Mesendoderm (in vitro differentiated cells): ENCODE data around the gene FAM3D. TPM values are rescaled to one million over a fixed set of nuclear protein-coding genes. Genes with fewer than 3 reads are reported as not detected.
"Not testable (repeated sequence)": the region's sequence is repeated elsewhere in the genome, so short reads cannot be mapped to it uniquely, and the experiment has no call there.

Source experiments
- DNase-seq: peaks from one replicate; pipeline ENCODE4 v3.0.0; 2013
- H2AK5ac ChIP-seq: 2 replicates; pipeline ENCODE4 v1.6.1; 2013; ENCODE audit warnings: low read length, inconsistent platforms
- H2BK120ac ChIP-seq: 2 replicates; pipeline ENCODE4 v1.6.1; 2013; ENCODE audit warnings: low read depth, mild to moderate bottlenecking, low read length, moderate library complexity, mixed read lengths
- H2BK15ac ChIP-seq: replicated peaks from 2 replicates; pipeline ENCODE4 v1.6.1; 2013; ENCODE audit warnings: low read depth, mild to moderate bottlenecking, moderate library complexity
- H2BK5ac ChIP-seq: 2 replicates; pipeline ENCODE4 v1.6.1; 2013; ENCODE audit warnings: low read length, inconsistent platforms
- H3K18ac ChIP-seq: 2 replicates; pipeline ENCODE4 v1.6.1; 2013; ENCODE audit warnings: mild to moderate bottlenecking, low read length, mixed read lengths
- H3K23ac ChIP-seq: one replicate; pipeline ENCODE4 v1.6.1; 2013; ENCODE audit warnings: low read length
- H3K27ac ChIP-seq: 2 replicates; pipeline ENCODE4 v1.5.1; 2013; ENCODE audit warnings: low read depth, mild to moderate bottlenecking, inconsistent platforms, low read length, moderate library complexity
- H3K27me3 ChIP-seq: 2 replicates; pipeline ENCODE4 v1.6.1; 2013; ENCODE audit warnings: low read length, control low read depth, mild to moderate bottlenecking, inconsistent platforms; ENCODE audit not compliant: insufficient read depth, poor library complexity
- H3K36me3 ChIP-seq: 2 replicates; pipeline ENCODE4 v1.6.1; 2013; ENCODE audit warnings: low read length, inconsistent platforms; ENCODE audit not compliant: control insufficient read depth, insufficient read depth
- H3K4ac ChIP-seq: one replicate; pipeline ENCODE4 v1.6.1; 2013; ENCODE audit warnings: low read depth, mild to moderate bottlenecking, low read length, moderate library complexity
- H3K4me1 ChIP-seq: 2 replicates; pipeline ENCODE4 v1.6.1; 2013; ENCODE audit warnings: low read depth, low read length, inconsistent platforms; ENCODE audit not compliant: control insufficient read depth
- H3K4me2 ChIP-seq: 2 replicates; pipeline ENCODE4 v1.6.1; 2013; ENCODE audit warnings: low read length
- H3K4me3 ChIP-seq: 2 replicates; pipeline ENCODE4 v1.5.1; 2013; ENCODE audit warnings: mild to moderate bottlenecking, low read length
- H3K56ac ChIP-seq: one replicate; pipeline ENCODE4 v1.6.1; 2013; ENCODE audit warnings: low read length
- H3K79me1 ChIP-seq: 2 replicates; pipeline ENCODE4 v1.6.1; 2013; ENCODE audit warnings: low read length, inconsistent platforms
- H3K79me2 ChIP-seq: 2 replicates; pipeline ENCODE4 v1.6.1; 2013; ENCODE audit warnings: mild to moderate bottlenecking, low read length; ENCODE audit not compliant: control insufficient read depth, insufficient read depth
- H3K9ac ChIP-seq: 2 replicates; pipeline ENCODE4 v1.6.1; 2013; ENCODE audit warnings: low read length, inconsistent platforms
- H4K5ac ChIP-seq: one replicate; pipeline ENCODE4 v1.6.1; 2013; ENCODE audit warnings: low read length
- H4K8ac ChIP-seq: one replicate; pipeline ENCODE4 v1.6.1; 2013; ENCODE audit warnings: low read depth, mild to moderate bottlenecking, control low read depth, low read length, moderate library complexity
- WGBS: extraction: QIAGEN DNeasy Blood & Tissue Kit; methylation state at CpG from one replicate; pipeline ENCODE4 v1.1.7; 2013; ENCODE audit warnings: low lambda C conversion rate, missing lambda C conversion rate; ENCODE audit not compliant: insufficient coverage; ENCODE audit errors: extremely low coverage; 5-methylcytosine and 5-hydroxymethylcytosine counted together
- polyA plus RNA-seq, 2 experiments: library from polyadenylated mRNA; stranded (reverse); fragments of 200-250 nt; gene quantifications; one replicate each; pipeline ENCODE4 v1.2.3, GENCODE V29; 2013

FAM3D gene, protein sequence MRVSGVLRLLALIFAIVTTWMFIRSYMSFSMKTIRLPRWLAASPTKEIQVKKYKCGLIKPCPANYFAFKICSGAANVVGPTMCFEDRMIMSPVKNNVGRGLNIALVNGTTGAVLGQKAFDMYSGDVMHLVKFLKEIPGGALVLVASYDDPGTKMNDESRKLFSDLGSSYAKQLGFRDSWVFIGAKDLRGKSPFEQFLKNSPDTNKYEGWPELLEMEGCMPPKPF
- polyA plus RNA-seq (2013, experiment 1 of 2), result 0.07 TPM
- polyA plus RNA-seq (2013, experiment 2 of 2), result 0.04 TPM

DNA sequence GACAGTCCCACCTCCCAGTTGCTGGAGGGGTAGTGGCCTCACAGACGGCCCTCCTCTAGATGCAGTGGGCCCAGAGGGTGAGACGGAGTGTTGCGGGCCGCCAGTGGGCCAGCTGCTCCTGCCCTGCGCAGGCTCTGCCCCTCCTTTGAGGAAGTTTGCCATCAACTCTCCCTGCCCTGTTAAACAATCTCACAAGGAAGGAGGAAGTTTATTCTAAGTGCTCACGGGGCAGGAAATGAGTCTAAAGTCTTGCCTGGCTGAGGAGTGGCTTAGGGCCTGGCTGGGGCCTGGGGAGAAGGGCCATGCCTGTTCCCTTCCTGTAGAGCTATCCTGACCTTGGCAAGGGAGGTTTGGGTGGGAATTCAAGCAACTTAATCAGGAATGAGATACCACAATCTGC lies at the start of gene FAM3D:
Gene FAM3D, minus strand, starts transcription at position 92 of the 400 bp plus-strand sequence. CDS start 11,211 bp downstream, outside the sequence.
- no peak within 1 kb of the TSS for H3K27ac ChIP-seq
- H3K4me2 ChIP-seq, result no peak within 1 kb of the TSS
- H3K36me3 ChIP-seq, result no peaks in the 10 kb centered on the region
- no peak within 1 kb of the TSS for H3K4ac ChIP-seq
- DNase-seq, result no peak
- no peaks in the 10 kb centered on the region for H3K27me3 ChIP-seq
- no peaks in the 10 kb centered on the region for H3K79me2 ChIP-seq
- WGBS, result no CpG with 5 or more reads among the region's 6 CpGs
- H3K23ac ChIP-seq, result no peak within 1 kb of the TSS
- no peak within 1 kb of the TSS for H3K18ac ChIP-seq
- H2AK5ac ChIP-seq, result no peak within 1 kb of the TSS
- no peak within 1 kb of the TSS for H2BK120ac ChIP-seq
- no peak within 1 kb of the TSS for H2BK5ac ChIP-seq
- H3K9ac ChIP-seq, result no peak within 1 kb of the TSS
- H3K4me1 ChIP-seq, result no peaks in the 10 kb centered on the region
- no peaks in the 10 kb centered on the region for H3K79me1 ChIP-seq
- no peak within 1 kb of the TSS for H3K56ac ChIP-seq
- H4K8ac ChIP-seq, result no peak within 1 kb of the TSS
- H2BK15ac ChIP-seq, result no peak within 1 kb of the TSS
- no peak within 1 kb of the TSS for H4K5ac ChIP-seq
- H3K4me3 ChIP-seq, result no peak within 1 kb of the TSS

DNA sequence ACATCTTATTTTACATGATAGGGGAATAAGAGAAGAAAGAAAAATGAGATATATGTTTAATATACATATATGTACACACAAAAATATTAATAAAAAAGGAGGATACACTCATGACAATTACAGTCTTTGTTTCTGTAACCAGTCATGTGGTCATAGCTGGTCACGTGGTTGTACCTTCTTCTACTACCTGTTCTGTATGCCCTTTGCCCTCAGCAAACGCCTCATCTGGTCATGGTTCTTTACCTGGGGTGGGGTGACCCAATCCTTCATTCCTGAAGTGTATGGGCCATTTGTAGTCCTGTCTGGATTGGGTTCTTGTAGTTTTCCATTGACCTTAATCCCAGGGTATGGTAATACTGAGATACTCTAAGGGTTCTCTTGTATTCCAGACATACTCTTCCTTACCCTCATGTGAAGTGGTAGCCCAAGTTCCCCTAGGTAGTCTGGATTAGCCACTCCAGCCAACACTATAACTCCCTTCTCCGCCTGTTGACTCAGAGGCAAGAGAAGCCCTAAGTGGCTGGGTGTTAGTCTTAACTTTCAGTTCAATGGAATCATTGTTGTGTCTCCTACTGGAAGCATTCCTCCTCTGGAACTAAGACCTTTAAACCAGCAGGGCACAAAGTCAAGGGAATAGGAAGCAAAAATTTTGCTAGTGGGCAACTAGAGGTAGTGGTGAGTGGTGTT lies 47.3 kb upstream of the FAM3D start:
- Histone ChIP-seq H3K4me1 (no peaks in the 10 kb centered on the region), H3K4me3 (no peak overlapping the region), H3K9ac (no peak overlapping the region), H3K4me2 (no peak overlapping the region), H4K5ac (no peak overlapping the region), H3K27me3 (no peaks in the 10 kb centered on the region), H2BK120ac (no peak overlapping the region), H2BK15ac (no peak overlapping the region), H4K8ac (no peak overlapping the region), H3K4ac (no peak overlapping the region), H3K23ac (no peak overlapping the region), H2AK5ac (no peak overlapping the region), H3K79me2 (no peaks in the 10 kb centered on the region), H2BK5ac (no peak overlapping the region), H3K79me1 (no peaks in the 10 kb centered on the region), H3K27ac (no peak overlapping the region), H3K18ac (no peak overlapping the region), H3K56ac (no peak overlapping the region), H3K36me3 (no peaks in the 10 kb centered on the region)
- DNase-seq, result no peak
- no CpG with 5 or more reads among the region's 3 CpGs for WGBS

DNA sequence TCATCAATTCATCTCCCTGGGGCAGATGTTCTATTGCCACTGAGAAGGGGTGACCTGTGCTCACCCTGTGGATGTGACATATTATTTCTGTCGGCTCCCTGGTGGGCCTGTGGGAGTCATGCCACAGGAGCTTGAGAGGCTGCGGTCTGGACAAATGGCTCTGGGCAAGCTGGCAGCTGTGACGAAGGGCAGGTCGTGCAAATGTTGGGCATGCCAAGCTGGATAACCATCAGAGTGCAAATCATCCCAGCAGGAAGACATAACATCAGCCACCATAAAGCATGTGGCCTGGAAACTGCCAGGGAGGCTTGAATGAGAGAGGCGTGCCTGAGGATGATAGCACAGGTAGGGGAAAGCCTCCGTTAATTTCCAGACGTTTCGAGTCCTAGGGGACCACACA lies 45.3 kb upstream of the FAM3D start:
- Histone ChIP-seq H3K79me1 (no peaks in the 10 kb centered on the region), H3K56ac (no peak overlapping the region), H3K4me2 (no peak overlapping the region), H3K4me3 (no peak overlapping the region), H3K36me3 (no peaks in the 10 kb centered on the region), H2BK15ac (no peak overlapping the region), H4K5ac (no peak overlapping the region), H3K27me3 (no peaks in the 10 kb centered on the region), H2BK5ac (no peak overlapping the region), H3K18ac (no peak overlapping the region), H2BK120ac (no peak overlapping the region), H3K9ac (no peak overlapping the region), H3K27ac (no peak overlapping the region), H3K79me2 (no peaks in the 10 kb centered on the region), H2AK5ac (no peak overlapping the region), H3K4ac (no peak overlapping the region), H4K8ac (no peak overlapping the region), H3K23ac (no peak overlapping the region), H3K4me1 (no peaks in the 10 kb centered on the region)
- no peak for DNase-seq
- WGBS, result no CpG with 5 or more reads among the region's 8 CpGs

DNA sequence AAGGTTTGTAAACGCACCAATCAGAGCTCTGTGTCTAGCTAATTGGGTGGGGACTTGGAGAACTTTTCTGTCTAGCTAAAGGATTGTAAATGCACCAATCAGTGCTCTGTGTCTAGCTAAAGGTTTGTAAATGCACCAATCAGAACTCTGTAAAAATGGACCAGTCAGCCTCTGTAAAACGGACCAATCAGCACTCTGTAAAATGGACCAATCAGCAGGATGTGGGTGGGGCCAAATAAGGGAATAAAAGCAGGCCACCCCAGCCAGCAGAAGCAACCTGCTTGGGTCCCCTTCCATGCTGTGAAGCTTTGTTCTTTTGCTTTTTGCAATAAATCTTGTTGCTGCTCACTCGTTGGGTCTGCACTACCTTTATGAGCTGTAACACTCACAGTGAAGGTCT lies 42.4 kb upstream of the FAM3D start:
- H4K5ac ChIP-seq, H2BK120ac ChIP-seq, H3K4me2 ChIP-seq, H2AK5ac ChIP-seq, H3K27ac ChIP-seq, H4K8ac ChIP-seq, H3K4me3 ChIP-seq, H3K79me1 ChIP-seq, H3K56ac ChIP-seq, DNase-seq, H3K79me2 ChIP-seq, H3K9ac ChIP-seq, H3K18ac ChIP-seq, H3K4me1 ChIP-seq, H3K36me3 ChIP-seq, H3K4ac ChIP-seq, H3K27me3 ChIP-seq, H3K23ac ChIP-seq, H2BK5ac ChIP-seq, H2BK15ac ChIP-seq: not testable (repeated sequence)
- no CpG with 5 or more reads among the region's 3 CpGs for WGBS

DNA sequence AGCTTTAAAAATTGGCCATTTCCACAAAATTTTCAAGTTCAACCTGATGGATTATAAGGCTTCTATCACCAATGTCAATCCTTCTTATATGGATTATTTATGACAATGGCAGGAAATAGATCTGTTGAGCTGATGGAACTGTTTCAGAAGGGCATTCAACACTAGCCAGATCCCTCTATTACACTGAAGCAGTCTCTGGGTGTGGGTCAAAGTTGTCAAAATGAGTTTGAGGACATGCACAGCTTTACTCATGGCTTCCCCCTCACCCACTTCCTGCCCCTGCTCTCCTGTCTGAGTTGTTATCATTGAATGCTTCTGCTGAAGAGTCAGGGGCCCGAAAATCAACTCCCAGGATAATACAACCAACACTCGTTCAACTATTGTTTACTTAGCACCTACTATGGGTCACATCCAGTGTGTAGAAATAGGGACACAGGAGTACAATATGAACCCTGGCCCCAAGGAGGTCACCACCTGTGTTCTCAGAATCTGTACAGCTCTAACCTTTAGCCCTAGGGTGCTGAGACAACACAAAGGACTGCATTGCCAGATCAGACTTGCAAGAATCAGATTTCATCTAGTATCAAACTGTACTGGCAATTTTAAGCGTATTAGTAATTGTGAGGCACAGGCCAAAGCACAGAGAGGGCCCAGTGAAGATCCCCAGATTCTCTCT lies 41.7 kb upstream of the FAM3D start:
- Histone ChIP-seq H4K5ac (no peak overlapping the region), H3K56ac (no peak overlapping the region), H4K8ac (no peak overlapping the region), H2BK5ac (no peak overlapping the region), H3K27me3 (no peaks in the 10 kb centered on the region), H3K9ac (no peak overlapping the region), H3K23ac (no peak overlapping the region), H3K4me1 (no peaks in the 10 kb centered on the region), H2AK5ac (no peak overlapping the region), H3K27ac (no peak overlapping the region), H2BK15ac (no peak overlapping the region), H3K18ac (no peak overlapping the region), H3K36me3 (no peaks in the 10 kb centered on the region), H3K79me2 (no peaks in the 10 kb centered on the region), H3K79me1 (no peaks in the 10 kb centered on the region), H3K4ac (no peak overlapping the region), H3K4me3 (no peak overlapping the region), H3K4me2 (no peak overlapping the region), H2BK120ac (no peak overlapping the region)
- WGBS, result no CpG with 5 or more reads among the region's 3 CpGs
- no peak for DNase-seq
